Prostate gland (tissue), 2 donors: Measurements from ENCODE around the gene POU2F1. TPM values are rescaled to one million over a fixed set of nuclear protein-coding genes. Genes with fewer than 3 reads are reported as not detected.

Source experiments
- DNase-seq: peaks from one replicate; pipeline ENCODE4 v3.0.0-alpha.2; 2019; ENCODE audit warnings: low spot score
- H3K27ac ChIP-seq, 2 donors: fragments of 200-600 bp; sonication (generic); 2 replicates each; pipeline ENCODE4 v1.5.1; 2017 to 2019
- H3K27me3 ChIP-seq: fragments of 200-600 bp; sonication (generic); replicated peaks from 2 replicates; pipeline ENCODE4 v1.5.1; 2019; ENCODE audit not compliant: insufficient read depth
- H3K36me3 ChIP-seq, 2 donors: fragments of 200-600 bp; sonication (generic); 1 replicate in 1 of 2; 2 replicates in 1 of 2; pipeline versions ENCODE4 v1.5.1 to v1.8.1; 2017 to 2019
- H3K4me1 ChIP-seq: fragments of 200-600 bp; sonication (generic); replicated peaks from 2 replicates; pipeline ENCODE4 v1.5.1; 2019
- H3K4me3 ChIP-seq, 2 donors: fragments of 200-600 bp; sonication (generic); 2 replicates each; pipeline ENCODE4 v1.5.1; 2017 to 2019
- H3K9me3 ChIP-seq: fragments of 200-600 bp; sonication (generic); 2 replicates; pipeline ENCODE4 v1.5.1; 2017
- CTCF ChIP-seq, 4 experiments: fragments of 200-600 bp in 2 of 4; fragments of 450-650 bp in 2 of 4; sonication (generic) in 2 of 4; IDR thresholded peaks; 1 replicate in 3 of 4; 2 replicates in 1 of 4; pipeline ENCODE4 v1.5.1; 2016 to 2019; ENCODE audit warnings: antibody characterized with exemption in 4 of 4, mild to moderate bottlenecking in 2 of 4, moderate library complexity in 2 of 4
- POLR2A ChIP-seq: fragments of 450-650 bp; IDR thresholded peaks from one replicate; pipeline ENCODE4 v1.6.1; 2016; ENCODE audit warnings: antibody characterized with exemption, mild to moderate bottlenecking
- POLR2AphosphoS5 ChIP-seq: sonication (generic); formaldehyde crosslinking; IDR thresholded peaks from one replicate; pipeline ENCODE4 v1.6.1; 2017; ENCODE audit warnings: antibody characterized with exemption
- WGBS: methylation state at CpG from one replicate; pipeline ENCODE4 v1.1.5; 2018; 5-methylcytosine and 5-hydroxymethylcytosine counted together
- intact Hi-C: fragments of 100-400 bp; cut with DNase I; formaldehyde crosslinking; loops from one replicate; pipeline ENCODE4 v1.14.2; 2022
- total RNA-seq, 2 donors: library from RNA; depleted of rRNA; stranded (reverse); fragments of >200 nt; gene quantifications; one replicate each; pipeline ENCODE4 v1.1.0, GENCODE V29; 2016

The POU2F1 gene
- total RNA-seq, 2 donors from 2014 or later, result 10.9 to 26.6 TPM

GRCh38 chr1:167232801-167233200 lies 12.1 kb downstream of the POU2F1 start:
- DNase-seq, result no peak
- H3K4me3 ChIP-seq, result no peak overlapping the region
- intact Hi-C loops, result no loop called here
- H3K4me1 ChIP-seq, result no peaks in the 10 kb centered on the region
- no peaks in the 10 kb centered on the region for H3K36me3 ChIP-seq
- H3K27me3 ChIP-seq, result no peaks in the 10 kb centered on the region
- 100% methylated on average over 2 of the region's 2 CpGs for WGBS
- no peaks in the 10 kb centered on the region for H3K9me3 ChIP-seq
- H3K27ac ChIP-seq, result no peak overlapping the region
- no peak for TF ChIP-seq POLR2AphosphoS5
- TF ChIP-seq POLR2A, result no peak
- no peak for TF ChIP-seq CTCF (IDR thresholded peaks at IDR 0.05)

- TF ChIP-seq CTCF (IDR thresholded peaks at IDR 0.05) (no peak), POLR2A (no peak), POLR2AphosphoS5 (no peak)
- no peak overlapping the region for H3K27ac ChIP-seq
- intact Hi-C loops, result no loop called here
- H3K9me3 ChIP-seq, result no peaks in the 10 kb centered on the region
- H3K4me3 ChIP-seq, result no peak overlapping the region
- DNase-seq, result no peak
- no peaks in the 10 kb centered on the region for H3K4me1 ChIP-seq
- no peaks in the 10 kb centered on the region for H3K27me3 ChIP-seq
- WGBS, result 66% methylated on average over 1 of the region's 1 CpG
- H3K36me3 ChIP-seq, result no peaks in the 10 kb centered on the region
Measured at GRCh38 chr1:167233373-167233772, 12.7 kb downstream of the POU2F1 start.

DNA sequence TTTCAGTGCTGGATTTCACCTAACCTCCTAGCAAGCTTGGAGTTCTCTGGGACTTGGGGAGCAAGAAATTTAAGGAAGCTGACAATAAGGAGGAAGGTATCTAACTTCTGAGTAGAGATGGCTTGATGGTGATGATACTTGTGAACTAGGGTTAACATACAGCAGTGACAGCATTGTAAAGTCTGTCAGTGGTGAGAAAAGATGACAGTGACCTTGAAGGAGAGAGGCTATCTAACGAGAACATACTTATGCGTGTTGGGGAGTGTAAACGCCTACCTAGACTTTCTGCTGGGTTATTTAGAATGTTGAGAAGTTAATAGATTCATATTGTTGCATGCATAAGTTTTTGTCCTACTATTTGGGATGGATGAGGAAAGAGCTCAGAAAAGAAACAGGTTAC lies 16.3 kb downstream of the POU2F1 start:
- TF ChIP-seq POLR2AphosphoS5, result no peak
- no peak for TF ChIP-seq POLR2A
- no peak for TF ChIP-seq CTCF (IDR thresholded peaks at IDR 0.05)
- Histone ChIP-seq H3K4me1 (no peaks in the 10 kb centered on the region), H3K36me3 (no peaks in the 10 kb centered on the region), H3K27me3 (no peaks in the 10 kb centered on the region), H3K27ac (no peak overlapping the region), H3K4me3 (no peak overlapping the region), H3K9me3 (no peaks in the 10 kb centered on the region)
- intact Hi-C loops, result no loop called here
- DNase-seq, result no peak
- WGBS, result 99% methylated on average over 3 of the region's 3 CpGs

GRCh38 chr1:167238713-167239112 lies 18.0 kb downstream of the POU2F1 start:
- H3K4me1 ChIP-seq, result no peaks in the 10 kb centered on the region
- intact Hi-C loops, result no loop called here
- no peaks in the 10 kb centered on the region for H3K36me3 ChIP-seq
- no peak for TF ChIP-seq POLR2A
- TF ChIP-seq CTCF (IDR thresholded peaks at IDR 0.05), result no peak
- TF ChIP-seq POLR2AphosphoS5, result no peak
- H3K4me3 ChIP-seq, result no peak overlapping the region
- DNase-seq, result no peak
- H3K27me3 ChIP-seq, result no peaks in the 10 kb centered on the region
- H3K27ac ChIP-seq, result no peak overlapping the region
- no peaks in the 10 kb centered on the region for H3K9me3 ChIP-seq

GRCh38 chr1:167239257-167239656 lies 18.6 kb downstream of the POU2F1 start:
- 92% methylated on average over 2 of the region's 2 CpGs for WGBS
- Histone ChIP-seq H3K27me3 (no peaks in the 10 kb centered on the region), H3K36me3 (no peaks in the 10 kb centered on the region), H3K4me3 (no peak overlapping the region), H3K4me1 (no peaks in the 10 kb centered on the region), H3K9me3 (no peaks in the 10 kb centered on the region), H3K27ac (no peak overlapping the region)
- intact Hi-C loops, result no loop called here
- no peak for DNase-seq
- TF ChIP-seq CTCF (IDR thresholded peaks at IDR 0.05) (no peak), POLR2A (no peak), POLR2AphosphoS5 (no peak)
